Fibroblast of the aortic adventitia (primary cell): ENCODE measurements around the gene FUCA1. TPM values are rescaled to one million over a fixed set of nuclear protein-coding genes. Genes with fewer than 3 reads are reported as not detected.
A peak's percentile ranks its signal among the peaks of the same experiment; 100 is the strongest.
"Not testable (repeated sequence)": the region's sequence is repeated elsewhere in the genome, so short reads cannot be mapped to it uniquely, and the experiment has no call there.

ENCODE experiments used
- DNase-seq: peaks from one replicate; pipeline ENCODE4 v3.0.0-alpha.2; 2010; ENCODE audit warnings: low read depth
- H3K4me3 ChIP-seq: 2 replicates; pipeline ENCODE4 v1.5.1; 2011; ENCODE audit warnings: low read depth, mild to moderate bottlenecking, control low read depth, low read length, moderate library complexity
- total RNA-seq: library from RNA; depleted of rRNA; stranded (reverse); fragments of >200 nt; gene quantifications from 2 replicates; pipeline ENCODE4 v1.2.3, GENCODE V29; 2012; ENCODE audit warnings: low replicate concordance
- TF ChIP-seq, protein P1 (sequence below): IDR thresholded peaks from 2 replicates; pipeline ENCODE4 v1.5.1; 2011; ENCODE audit warnings: mild to moderate bottlenecking, low read length, control low read depth, inconsistent platforms; ENCODE audit not compliant: insufficient read depth

FUCA1 gene
- total RNA-seq, 1 donor = 5.9 TPM

DNA sequence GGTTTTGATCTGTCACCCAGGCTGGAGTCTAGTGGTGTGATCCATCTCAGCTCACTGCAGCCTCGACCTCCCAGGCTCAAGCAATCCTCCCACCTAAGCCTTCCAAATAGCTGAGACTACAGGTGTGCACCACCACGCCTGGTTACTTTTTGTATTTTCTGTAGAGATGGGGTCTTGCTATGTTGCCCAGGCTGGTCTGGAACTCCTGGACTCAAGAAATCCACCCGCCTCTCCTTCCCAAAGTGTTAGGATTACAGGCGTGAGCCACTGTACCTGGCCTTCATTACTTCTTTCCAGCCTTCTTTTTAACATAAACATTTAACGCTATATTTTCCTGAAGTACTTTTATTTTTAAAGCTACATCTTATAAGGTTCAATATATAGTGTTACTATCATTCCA, 24.4 kb downstream of the FUCA1 start:
- TF ChIP-seq, protein P1, sequence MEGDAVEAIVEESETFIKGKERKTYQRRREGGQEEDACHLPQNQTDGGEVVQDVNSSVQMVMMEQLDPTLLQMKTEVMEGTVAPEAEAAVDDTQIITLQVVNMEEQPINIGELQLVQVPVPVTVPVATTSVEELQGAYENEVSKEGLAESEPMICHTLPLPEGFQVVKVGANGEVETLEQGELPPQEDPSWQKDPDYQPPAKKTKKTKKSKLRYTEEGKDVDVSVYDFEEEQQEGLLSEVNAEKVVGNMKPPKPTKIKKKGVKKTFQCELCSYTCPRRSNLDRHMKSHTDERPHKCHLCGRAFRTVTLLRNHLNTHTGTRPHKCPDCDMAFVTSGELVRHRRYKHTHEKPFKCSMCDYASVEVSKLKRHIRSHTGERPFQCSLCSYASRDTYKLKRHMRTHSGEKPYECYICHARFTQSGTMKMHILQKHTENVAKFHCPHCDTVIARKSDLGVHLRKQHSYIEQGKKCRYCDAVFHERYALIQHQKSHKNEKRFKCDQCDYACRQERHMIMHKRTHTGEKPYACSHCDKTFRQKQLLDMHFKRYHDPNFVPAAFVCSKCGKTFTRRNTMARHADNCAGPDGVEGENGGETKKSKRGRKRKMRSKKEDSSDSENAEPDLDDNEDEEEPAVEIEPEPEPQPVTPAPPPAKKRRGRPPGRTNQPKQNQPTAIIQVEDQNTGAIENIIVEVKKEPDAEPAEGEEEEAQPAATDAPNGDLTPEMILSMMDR = no peak
- H3K4me3 ChIP-seq = no peak overlapping the region

DNA sequence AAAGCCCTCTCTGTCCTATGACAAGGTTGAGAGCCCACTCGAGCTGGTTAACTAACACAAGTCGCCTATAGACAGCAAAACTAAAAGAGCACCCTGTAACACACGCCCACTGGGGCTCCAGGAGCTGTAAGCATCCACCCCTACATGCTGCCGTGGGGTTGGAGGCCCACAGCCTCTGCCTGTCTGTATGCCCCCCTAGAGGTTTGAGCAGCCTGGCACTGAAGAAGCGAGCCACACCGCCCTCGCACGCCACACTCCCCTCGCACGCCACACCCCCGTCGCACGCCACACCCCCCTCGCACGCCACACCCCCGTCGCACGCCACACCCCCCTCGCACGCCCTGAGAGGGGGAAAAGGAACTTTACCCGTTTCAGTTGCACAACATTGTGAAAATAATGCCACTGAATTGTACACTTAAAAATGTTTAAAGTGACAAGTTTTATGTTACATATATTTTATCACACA, 29.7 kb downstream of the FUCA1 start:
- TF ChIP-seq, protein P1 = no peak
- peak; percentile 37 for DNase-seq
- H3K4me3 ChIP-seq = peak overlapping the region; percentile 57

More for the DNA sequence above, 24.4 kb downstream of the FUCA1 start:
- DNase-seq = no peak

DNA sequence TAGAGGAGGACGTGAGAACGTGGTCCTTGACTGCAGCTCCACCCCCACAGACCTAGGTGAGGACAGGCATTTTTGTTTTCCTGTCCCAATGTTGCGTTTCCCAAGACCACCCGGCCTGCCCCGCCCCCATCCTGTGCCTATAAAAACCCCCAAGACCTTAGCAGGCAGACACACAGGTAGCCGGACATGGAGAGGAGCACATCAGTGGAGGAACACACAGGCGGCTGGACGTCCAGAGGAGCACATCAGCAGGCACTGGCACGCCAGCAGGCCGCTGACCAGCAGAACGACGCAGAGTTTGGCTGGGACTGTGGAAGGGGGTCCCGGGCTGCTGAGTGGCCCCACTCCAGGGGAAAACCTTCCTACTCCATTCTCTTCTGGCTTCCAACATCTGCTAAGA, 30.2 kb downstream of the FUCA1 start:
- TF ChIP-seq, protein P1 = no peak
- H3K4me3 ChIP-seq = no peak overlapping the region
- no peak for DNase-seq

DNA sequence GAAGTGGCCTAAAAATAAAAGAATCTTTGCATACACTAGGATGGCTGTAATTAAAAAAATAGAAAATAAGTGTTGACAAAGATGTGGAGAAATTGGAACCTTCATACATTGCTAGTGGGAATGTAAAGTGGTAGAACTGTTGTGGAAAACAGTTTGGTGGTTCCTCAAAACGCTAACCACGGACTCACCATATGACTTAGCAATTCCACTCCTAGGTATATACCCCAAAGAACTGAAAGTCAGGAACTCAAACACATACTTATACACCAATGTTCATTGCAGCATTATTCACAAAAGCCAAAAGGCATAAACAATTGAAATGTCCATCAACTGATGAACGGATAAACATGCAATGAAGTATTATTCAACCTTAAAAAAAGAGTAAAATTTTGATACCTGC, 32.1 kb downstream of the FUCA1 start:
- no peak for DNase-seq
- H3K4me3 ChIP-seq = no peak overlapping the region
- TF ChIP-seq, protein P1 = no peak

DNA sequence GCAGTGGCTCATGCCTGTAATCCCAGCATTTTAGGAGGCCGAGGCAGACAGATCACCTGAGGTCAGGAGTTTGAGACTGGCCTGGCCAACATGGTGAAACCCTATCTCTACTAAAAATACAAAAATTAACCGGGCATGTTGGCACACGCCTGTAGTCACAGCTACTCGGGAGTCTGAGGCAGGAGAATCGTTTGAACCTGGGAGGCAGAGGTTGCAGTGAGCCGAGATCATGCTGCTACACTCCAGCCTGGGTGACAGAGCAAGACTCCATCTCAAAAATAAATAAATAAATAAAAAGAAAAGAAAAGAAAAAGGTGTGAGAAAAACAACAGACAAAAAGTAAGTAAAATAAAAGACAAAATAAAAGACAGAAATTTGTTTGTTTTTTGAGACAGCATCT, 33.9 kb downstream of the FUCA1 start:
- not testable (repeated sequence) for DNase-seq, H3K4me3 ChIP-seq

DNA sequence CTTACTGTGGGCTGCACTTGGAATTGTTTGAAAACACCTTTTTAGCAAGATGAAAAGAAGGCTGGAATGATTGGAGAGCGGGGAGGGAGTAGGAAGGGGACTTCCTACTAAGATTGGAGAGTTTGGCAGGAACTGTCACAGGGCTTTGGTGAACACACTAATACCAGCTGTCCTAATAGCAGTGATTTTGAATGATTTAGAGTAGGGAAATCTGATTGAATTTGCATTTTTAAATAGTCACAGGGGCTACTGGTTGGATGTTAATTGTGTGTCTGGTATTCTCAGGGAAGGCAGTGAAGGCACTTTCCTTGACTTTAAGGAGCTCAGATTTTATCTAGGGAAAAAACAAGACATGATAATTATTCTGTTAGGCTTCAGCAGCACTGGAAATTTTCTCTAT, 40.4 kb downstream of the FUCA1 start:
- no peak for DNase-seq
- no peak overlapping the region for H3K4me3 ChIP-seq
- TF ChIP-seq, protein P1 = no peak

DNA sequence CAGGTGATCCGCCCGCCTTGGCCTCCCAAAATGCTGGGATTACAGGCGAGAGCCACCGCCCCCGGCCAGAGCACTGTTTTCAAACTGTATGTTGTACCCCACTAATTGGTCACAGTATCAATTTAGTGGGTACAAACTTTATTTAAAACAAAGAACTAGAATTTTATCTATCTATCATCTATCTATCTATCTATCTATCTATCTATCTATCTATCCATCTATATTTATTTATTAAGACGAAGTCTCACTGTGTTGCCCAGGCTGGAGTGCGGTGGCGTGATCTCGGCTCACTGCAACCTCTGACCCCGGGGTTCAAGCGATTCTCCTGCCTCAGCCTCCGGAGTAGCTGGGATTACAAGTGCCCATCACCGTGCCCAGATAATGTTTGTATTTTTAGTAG, 41.5 kb downstream of the FUCA1 start:
- DNase-seq, H3K4me3 ChIP-seq: not testable (repeated sequence)

DNA sequence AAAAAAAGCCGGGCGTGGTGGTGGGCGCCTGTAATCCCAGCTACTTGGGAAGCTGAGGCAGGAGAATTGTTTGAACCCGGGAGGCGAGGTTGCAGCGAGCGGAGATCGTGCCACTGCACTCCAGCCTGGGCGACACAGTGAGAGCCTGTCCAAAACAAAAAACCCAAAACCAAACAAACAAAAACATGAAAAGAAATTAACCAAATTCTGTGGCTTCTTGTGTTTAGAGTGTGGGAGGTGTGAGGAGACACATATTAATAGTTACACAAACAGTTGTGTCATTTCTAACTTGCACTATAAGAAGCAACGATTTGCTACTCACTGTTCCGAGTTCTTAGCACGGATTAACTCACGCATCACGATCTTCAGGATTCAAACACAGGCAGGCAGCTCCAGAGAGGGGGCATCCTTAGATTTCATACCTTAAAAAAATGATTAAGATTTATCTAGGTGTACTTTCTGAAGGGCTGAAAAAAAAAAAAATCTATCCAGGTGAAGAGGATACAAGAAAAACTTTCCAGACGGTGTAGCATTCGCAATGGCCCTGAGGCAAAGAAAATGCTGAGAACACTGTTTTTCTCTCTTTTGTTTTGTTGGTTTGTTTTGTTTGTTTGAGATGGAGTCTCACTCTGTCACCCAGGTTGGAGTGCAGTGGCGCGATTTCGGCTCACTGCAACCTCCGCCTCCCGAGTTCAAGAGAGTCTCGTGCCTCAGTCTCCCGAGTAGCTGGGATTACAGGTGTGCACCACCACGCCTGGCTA, 42.1 kb downstream of the FUCA1 start:
- H3K4me3 ChIP-seq = no peak overlapping the region
- TF ChIP-seq, protein P1 = no peak
- DNase-seq = peak; percentile 8
